Prostate gland (tissue), 2 donors: ENCODE results near the gene ANO2.

Source experiments
- CTCF ChIP-seq, 4 experiments: fragments of 200-600 bp in 2 of 4; fragments of 450-650 bp in 2 of 4; sonication (generic) in 2 of 4; IDR thresholded peaks; 1 replicate in 3 of 4; 2 replicates in 1 of 4; pipeline ENCODE4 v1.5.1; 2016 to 2019; ENCODE audit warnings: antibody characterized with exemption in 4 of 4, mild to moderate bottlenecking in 2 of 4, moderate library complexity in 2 of 4
- POLR2A ChIP-seq: fragments of 450-650 bp; IDR thresholded peaks from one replicate; pipeline ENCODE4 v1.6.1; 2016; ENCODE audit warnings: antibody characterized with exemption, mild to moderate bottlenecking
- POLR2AphosphoS5 ChIP-seq: sonication (generic); formaldehyde crosslinking; IDR thresholded peaks from one replicate; pipeline ENCODE4 v1.6.1; 2017; ENCODE audit warnings: antibody characterized with exemption

GRCh38 chr12:5898874-5899273 is 46.2 kb downstream of the ANO2 start:
- no peak for TF ChIP-seq CTCF (IDR thresholded peaks at IDR 0.05)
- TF ChIP-seq POLR2A: no peak
- no peak for TF ChIP-seq POLR2AphosphoS5
